CD4-positive, alpha-beta T cell treated with Interleukin-4 for 4 hours (primary cell): ENCODE results near the gene ARX.

Experiments used
- DNase-seq: peaks from one replicate; pipeline ENCODE4 v3.0.0-alpha.2; 2020

Gene ARX

DNA sequence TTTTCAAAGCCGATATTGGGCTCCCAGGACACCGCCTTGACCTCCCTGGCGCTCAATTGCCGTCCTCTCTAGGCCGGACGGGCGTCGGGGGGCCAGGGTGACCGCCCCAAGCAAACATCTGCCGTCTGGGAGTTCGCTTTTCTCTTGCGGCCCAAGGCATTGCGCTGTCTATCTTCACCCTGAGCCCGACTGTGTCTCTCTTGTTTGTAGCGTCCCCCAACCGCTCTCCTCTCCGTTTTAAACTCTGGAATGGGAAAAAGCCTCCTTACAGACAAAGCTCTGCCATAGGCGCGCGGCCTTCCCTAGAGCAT, 551 bp upstream of the ARX start:
- DNase-seq, result no peak

DNA sequence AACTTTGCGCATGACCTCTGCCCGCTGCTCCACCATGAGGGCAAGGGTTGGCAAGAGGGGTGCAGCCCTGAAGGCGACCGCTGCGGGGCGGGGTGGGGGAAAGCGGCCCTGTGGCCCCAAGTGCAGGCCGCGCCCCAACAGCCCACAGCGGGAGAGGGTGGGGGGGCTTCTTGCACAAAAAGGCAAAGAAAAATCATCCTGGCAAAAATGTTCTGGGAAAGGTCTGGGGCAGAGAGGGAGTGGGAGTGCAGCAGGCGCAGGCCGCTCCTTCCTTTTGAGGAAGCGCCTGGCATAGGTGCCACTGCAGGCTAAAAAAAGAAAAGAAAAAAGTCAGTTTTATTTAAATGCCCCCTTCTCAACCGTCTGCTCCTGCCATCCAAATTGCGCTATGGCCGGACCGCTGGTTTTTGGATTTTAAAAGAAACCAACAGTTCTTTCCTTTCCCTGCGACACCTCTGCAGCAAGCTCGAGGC, 1.4 kb downstream of the ARX start:
- DNase-seq, result no peak

DNA sequence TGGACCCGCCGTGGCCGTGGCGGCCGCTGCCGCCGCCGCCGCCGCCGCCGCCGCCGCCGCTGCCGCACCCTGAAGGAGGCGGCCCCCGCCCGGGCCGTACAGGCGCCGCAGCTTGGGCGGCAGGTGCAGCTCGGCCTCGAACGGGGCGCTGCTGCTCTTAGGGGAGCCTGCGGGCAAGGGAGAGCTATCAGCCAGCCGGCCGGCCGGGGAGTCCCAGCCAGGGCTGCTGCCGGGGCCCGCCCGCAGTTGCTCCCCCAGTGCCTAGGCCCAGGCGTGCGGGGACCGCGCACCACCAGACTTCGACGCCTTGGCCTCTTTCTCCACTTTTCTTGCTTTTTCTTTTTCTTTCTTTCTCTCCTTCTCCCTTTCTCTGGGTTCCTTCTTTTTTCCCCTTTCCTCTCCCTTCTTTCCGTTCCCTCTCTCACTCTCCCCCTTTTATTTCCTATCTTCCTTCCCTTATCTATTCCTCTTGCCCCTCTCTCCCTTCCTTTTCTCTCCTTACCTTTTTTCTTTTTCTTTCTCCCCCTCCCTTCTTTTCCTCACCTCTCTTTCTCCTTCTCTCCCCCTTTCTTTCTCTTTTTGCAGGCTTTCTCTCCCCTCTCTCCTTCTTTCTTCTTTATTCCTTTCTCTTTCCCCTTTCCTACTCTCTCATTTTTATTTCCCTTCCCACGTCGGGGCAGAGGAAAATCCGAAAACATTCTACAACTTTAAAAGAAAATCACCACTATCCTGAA, 2.0 kb downstream of the ARX start:
- no peak for DNase-seq

DNA sequence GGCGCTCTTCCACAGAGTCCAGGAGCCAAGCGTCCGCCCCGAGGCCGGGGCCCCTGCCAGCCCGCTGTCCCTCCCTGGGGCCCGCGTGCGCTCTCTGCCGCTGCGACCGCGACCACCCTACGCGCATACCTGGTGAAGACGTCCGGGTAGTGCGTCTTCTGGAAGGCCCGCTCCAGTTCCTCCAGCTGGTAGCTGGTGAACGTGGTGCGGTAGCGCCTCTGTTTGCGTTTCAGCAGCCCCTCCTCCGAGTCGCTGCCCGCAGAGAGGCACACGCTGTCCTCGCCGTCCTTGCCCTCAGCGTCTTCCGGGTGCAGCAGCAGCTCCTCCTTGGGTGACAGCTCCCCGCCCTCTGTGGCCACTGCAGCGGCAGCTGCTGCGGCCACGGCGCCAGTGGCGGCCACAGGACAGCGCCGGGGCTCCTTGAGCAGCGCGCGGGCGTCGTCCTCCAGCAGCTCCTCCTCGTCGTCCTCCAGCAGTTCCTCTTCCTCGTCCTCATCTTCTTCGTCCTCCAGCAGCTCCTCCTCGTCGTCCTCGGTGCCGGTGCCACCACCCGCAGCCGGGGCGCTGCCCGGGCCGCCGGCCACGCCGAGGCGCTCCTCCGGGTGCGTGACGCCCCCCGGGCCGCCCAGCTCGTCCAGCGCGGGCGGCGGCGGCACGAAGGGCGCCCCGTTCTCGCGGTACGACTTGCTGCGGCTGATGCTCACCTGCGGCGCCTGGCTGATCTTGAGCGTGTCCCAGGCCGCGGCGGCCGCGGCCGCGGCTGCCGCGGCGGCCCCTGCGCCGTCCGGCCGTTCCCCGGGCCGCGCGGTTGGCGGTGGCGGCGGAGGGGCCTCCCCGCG, 2.8 kb downstream of the ARX start:
- DNase-seq, result no peak

DNA sequence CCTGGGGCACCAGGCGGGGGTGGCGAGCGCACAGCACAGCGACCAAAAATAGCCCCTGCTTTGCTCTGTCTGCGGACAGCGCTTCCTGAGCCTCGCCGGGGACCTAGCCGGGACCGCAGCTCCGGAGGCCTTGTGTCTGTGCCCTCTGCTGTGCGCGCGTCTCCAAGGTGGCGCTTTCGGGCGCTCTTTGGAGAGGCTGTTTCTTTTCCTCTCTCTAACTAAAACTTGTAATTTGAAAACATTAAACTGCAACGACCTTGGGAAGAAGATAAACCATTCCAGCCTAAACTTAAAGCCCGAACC, 3.4 kb downstream of the ARX start:
- no peak for DNase-seq

DNA sequence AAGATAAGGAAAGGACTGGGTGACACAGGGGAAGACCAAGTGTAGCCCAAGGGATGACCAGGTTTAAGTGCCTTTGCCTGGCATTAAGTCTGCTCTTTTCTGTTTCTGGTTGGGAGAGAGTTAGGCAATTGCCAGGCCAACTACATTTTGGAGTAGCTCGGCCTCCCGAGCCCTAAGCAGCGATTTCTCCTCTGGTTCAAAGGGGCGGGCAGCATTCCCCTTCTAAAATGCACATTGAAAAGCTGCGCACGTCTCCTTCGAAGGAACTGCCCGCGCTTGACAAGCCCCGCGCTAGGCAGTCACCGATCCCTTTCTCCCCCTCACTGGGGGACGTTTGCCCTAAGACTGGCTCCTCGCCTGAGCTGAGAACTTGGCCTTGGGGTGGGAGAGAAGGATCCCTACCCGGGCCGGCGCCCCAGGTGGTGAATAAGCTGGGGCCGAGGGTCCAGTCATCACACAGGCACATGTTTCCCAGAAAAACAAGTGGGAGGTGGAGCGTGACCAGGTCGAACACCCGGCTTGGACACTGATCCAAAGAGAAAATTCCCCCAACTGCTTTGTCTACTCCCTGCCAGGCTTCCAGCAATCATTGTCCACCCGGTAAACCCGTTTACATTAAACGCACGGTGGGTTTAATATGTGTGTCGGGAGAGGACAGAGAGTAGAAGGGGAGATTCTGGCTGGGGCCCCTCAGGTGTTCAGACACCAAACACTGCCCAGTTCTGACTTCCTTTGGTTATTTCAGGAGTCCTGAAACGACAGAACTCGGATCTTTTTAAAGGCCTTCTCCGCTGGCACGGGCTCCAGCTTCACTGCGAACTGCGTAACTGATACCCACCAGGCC, 4.0 kb downstream of the ARX start:
- no peak for DNase-seq

DNA sequence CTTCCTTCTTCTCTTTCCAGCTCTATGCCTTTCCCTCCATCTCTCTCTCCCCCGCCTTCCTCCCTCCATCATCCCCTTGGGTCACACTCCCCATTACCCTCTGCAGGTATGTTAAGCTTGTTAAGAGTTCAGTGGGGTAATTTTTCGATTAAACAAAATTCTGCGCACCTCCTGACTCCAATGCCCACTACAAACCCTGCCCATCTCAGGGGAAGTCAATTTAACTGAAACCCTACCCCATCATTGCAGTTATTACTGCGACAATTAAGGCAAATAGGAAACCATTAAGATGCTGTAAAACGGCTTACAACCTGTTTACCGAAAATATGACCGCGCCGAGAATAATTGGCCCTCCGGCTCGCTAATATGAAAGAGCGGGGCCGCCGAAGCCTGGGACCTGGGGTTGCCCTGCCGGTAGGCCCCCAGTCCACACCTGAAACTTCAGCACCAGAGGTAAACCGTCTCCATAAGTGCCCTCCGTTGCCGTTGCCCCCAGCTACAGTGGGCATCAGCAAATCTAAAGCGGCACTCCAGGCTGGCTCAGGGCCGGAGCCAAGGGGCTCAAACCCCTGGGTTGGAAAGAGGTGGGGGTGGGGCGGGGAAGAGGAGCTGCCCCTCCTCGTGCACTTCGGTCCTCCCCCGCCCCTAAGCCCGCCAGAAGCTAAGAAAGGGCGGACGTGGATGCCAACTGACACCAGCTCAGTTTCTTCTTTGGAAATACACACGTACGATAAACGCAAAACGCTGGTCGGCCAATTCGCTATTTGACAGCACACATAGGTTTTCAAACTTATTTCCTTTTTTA, 4.8 kb downstream of the ARX start:
- DNase-seq, result no peak

DNA sequence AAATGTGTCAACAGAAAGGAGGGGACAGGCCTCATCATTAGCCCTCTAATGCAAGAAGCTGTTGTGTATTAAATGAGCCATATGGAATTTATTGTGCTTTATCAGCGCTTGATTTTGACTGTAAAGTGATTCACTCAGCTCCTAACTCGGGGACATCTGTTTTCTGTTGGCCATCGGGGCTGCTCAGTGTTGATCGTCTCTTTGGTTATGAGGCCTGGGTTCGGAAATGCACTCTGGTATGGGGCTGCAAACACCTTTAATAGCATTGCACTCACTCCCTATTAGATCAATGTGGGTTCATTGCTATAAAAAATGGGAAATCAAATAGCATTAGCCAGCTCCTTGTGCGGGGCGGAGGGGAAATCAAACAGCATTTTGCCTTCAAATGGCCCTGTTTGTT, 6.4 kb downstream of the ARX start:
- no peak for DNase-seq

DNA sequence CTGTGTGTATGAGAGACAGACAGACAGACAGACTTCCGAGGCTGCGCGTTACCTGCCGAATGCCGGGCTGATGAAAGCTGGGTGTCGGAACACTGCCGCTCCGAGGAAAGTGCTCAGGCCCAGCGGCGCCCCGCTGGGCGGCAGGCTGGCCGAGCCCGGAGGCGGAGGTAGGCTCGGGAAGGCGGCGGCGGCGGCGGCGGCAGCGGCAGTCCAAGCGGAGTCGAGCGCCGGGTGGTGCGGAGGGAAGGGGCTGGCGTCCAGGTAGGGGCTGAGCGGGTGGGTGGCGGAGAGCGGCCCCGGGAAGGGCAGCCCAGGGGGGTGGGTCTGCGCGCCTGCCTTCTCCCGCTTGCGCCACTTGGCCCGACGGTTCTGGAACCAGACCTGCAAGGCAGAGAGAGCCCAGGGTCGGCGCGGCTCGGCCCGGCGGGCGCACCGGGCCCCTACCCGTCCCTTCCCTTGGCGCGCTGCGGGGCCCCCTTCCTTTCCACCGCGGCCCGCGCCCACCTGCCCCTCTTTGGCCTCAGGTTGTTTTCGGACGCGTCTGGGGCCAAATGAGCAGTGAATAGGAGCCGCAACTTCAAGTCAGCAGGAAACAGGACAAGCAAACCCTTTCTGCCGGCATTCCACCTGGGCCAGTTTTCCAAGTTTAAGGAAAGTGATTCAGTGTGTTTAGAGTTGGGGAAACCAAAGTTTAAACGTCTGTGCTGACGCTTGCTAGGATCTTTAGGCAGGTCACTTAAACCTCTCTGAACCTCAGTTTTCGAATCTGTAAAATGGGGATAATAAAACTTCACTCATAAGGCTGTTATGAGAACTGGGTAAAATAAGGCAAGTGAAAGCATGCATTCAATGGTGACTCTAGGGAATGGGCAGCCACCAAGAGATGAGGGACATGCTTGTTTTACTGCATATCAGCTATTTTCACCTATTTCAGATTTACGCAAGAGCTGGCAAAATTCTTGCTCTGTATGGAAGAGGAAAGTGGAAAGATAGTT, 8.4 kb downstream of the ARX start:
- DNase-seq, result no peak

DNA sequence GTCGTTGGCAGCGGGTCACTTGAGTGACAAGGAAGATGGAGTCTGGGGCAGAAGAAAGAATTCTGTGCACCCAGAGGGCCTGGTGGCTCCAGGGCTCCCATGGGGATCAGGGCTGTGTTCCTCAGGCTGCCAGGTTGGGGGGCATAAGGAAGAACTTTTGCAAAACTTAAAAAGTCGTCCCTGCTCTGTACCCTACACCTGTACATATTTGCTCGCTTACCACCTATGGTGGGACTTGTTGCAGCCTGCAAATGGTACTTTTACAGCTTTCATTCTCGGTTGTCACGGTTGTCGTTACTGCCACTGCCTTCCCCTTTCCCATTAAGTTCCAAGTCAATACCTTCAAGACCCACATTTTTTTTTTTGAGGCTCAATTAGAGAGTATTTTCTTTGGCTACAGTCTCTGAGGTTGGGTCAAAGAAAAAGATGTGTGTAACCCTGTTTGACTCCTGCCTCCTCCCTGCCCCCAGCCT, 9.1 kb downstream of the ARX start:
- no peak for DNase-seq

DNA sequence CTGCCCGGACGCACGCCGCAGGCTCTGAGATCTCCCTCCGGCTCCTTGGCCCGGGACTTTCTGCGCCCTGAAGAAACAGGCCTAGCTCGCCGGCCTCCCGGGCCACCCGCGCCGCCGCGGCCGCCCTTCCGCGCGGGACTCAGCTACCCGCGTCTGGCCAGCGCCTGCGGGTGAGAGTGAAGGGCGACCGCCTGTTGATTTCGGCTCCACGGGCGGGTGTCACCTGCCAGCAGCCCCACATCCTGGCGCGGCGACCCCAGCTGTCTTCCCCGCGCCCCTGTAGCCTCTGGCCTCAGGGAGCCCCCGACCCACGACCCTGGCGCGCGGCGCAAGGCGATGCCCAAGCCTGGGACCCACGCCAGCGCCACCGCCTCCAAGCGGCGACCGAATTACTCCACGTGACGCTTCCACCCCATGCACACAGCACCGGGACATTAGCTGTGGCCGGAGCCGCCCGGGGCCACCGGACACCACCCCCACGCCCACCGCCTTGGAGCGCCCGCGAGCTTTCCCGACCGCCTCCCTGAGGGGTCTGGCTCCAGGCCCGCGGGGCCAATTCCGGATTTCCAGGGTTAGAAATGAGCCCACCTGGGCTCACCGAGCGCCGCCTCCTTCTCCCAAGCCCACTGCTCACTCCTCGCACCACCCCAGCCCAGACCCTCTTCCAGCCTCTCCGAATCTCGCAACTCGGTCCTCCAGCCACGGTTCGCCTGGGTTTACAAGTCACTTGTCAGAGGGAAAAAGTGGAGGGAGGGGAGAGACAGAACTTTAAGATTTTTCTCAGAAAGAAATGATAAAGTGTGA, 10.2 kb downstream of the ARX start:
- no peak for DNase-seq

DNA sequence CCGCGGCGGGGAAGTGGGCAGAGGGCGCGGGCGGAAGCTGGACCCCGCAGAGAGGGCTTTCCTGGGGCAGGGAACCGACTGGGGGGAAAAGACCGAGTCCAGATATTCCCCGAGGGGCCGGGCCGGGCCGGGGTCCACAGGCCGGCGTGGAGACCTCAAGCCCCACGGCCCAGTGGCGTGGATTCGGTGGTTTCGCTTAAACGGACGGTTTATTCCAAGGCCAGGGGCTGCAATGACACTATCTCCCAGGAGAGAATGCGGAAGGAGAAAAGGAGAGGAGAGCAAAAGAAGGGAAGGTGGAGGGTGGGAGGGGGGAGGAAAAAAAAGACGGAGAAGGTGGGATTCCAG, 10.8 kb downstream of the ARX start:
- no peak for DNase-seq

DNA sequence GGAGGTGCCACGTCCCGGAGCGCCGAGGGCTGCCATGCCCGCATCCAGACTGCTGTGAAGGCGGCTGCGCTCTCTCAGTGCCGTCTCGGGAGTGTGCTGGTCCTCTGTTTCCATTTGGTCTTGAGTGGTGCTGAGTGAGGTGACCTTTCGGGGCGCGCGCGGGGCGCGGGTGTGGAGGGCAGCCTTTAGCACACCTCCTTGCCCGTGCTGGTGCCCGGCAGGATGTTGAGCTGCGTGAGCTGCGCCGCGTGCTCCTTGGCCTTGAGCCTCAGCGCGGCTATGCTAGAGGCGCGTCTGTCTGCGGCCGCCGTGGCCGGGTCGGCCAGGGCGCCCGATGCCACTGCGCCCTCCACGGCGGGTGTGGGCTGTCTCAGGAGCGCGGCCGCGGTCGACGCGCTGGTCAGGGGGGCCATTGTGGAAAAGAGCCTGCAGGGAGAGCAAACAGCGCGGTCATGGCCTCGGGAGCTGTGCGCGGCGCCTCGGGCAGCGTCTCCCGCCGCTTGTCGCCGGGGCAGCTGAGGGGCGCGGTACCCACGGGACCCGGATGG, 11.2 kb downstream of the ARX start:
- no peak for DNase-seq

DNA sequence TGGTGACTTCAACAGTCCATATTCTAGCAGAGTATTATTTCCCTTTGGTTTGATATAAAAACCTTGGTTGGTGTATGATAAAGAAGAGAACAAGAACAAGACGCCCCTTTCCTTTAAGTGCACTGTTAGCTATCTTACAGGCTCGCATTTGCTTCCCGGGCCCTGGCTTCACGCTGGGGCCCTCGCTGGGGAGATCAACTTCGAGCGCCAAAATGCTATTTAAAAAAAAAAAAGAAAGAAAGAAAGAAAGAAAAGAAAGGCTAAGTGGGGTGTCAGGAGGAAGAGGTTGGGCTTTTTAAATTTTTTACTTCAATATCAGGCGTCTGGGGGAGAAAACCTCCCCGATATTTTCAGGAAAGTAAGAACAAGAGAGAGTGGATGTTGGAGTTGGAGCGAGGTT, 11.7 kb downstream of the ARX start:
- DNase-seq, result no peak

DNA sequence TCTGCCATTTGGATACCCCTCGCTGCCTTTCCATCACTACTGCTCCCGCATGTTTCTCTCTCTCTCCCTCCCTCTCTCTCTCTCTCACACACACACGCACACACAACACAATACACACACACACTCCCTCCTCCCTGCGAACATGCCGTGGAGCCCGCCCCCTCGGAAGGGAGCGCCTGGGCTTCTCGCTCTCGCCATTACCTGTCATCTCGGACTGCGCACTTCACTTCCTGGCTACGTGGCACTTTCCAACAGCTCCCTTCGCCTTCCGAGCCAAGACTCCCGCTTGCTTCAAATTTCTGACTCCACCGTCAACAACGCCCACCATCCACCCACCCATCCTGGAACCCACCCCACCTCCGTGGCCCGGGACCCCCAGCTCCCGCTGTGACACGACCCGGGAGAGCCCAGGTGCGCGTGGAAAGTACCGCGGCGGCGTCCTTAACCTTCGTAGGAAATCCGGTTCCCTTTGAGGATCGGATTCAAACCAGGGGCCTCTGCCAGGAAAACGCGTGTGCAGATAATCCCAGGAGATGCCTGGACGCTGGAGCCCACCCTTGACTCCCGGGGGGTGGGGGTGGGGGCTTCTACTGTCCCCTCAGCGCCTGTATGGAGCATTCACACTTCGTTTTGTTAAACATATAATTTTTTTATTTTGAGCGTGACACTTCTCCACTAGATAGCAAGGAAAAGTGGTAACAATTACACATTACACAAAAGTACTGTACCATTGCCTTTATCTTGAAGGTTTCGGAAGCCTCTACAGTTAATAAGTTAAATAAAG, 12.5 kb downstream of the ARX start:
- no peak for DNase-seq

DNA sequence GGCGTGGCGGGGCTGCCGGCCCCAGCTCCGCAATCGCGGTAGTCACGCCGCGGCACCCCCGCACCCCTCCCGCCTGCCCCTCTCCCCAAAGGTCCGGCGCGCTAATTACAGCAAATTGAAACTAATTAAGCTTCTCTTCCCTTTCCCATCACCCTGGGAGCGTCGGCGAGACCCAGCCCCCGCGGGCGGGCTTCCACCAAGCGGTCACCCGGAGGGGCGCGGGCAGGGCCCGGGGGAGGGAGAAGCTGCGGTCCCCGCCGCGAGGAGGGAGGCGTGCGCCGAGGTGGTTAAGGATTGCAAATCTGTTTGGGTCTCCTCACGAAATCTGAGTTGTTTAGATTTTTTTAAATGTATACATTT, 13.1 kb downstream of the ARX start:
- no peak for DNase-seq

DNA sequence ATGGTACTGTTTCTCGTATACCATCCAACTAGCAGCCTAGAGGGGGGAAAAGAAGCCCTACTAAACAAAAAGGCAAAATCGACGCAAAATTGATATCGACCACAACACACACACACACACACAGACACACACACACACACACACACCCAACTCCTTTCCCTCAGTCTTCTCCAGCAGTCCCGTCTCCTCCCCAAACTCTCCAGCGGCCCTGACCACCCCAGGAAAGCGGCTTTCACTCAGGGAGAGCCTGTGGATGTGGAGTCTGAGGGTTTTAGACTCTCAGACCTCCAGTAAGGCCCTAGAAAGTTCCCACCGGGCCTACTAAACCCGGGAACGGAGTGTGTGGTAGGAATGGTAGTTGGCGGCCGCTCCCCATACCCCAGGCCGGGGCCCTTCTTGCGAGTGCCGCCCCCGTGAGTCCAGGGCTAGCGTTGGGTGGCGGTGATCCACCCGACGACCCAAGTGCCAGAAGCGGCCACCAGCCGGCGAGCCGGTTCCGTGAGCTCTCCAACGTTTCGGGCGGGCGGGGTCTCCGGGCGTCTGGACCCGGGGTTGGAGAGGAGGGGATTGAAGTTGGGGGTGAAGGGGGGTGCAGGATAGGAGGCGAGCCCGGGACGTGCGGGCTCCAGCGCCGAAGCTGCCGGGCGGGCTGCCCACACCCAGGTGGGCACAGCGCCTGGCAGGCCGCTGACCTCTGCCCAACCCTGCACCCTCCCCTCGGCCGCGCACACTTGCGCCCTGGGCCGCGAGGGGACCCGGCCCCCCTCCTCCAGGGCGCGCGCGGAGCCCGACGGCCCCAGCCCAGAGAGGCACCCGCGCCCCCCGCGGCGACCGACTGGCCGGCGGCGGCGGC, 13.7 kb downstream of the ARX start:
- DNase-seq, result no peak

DNA sequence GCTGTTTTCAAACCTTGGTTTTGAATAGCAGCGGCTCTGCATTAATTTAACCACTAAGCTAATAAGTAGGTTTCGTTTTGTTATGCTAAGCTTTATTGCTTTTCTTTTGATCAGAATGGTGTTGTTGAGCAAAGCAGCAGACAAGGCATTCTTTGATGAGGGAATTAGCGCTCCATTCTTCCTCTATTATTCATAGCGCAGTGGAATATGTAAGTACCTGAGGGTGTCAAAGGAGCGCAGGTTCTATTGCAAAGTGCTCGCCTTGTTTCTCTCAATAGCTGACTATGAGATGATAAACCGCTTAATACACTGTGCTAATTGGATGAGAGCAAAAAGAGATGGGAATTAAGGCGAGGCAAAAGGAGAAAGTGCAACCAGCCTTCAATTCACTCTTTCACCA, 16.3 kb downstream of the ARX start:
- no peak for DNase-seq
